GM15510 (cell line): ENCODE measurements around the gene GOLGA2.

Experiments
- POLR2A ChIP-seq: IDR thresholded peaks from 3 replicates; pipeline ENCODE4 v1.6.1; 2011; ENCODE audit warnings: borderline replicate concordance; ENCODE audit not compliant: insufficient read length; ENCODE audit errors: extremely low read depth

Gene GOLGA2, protein sequence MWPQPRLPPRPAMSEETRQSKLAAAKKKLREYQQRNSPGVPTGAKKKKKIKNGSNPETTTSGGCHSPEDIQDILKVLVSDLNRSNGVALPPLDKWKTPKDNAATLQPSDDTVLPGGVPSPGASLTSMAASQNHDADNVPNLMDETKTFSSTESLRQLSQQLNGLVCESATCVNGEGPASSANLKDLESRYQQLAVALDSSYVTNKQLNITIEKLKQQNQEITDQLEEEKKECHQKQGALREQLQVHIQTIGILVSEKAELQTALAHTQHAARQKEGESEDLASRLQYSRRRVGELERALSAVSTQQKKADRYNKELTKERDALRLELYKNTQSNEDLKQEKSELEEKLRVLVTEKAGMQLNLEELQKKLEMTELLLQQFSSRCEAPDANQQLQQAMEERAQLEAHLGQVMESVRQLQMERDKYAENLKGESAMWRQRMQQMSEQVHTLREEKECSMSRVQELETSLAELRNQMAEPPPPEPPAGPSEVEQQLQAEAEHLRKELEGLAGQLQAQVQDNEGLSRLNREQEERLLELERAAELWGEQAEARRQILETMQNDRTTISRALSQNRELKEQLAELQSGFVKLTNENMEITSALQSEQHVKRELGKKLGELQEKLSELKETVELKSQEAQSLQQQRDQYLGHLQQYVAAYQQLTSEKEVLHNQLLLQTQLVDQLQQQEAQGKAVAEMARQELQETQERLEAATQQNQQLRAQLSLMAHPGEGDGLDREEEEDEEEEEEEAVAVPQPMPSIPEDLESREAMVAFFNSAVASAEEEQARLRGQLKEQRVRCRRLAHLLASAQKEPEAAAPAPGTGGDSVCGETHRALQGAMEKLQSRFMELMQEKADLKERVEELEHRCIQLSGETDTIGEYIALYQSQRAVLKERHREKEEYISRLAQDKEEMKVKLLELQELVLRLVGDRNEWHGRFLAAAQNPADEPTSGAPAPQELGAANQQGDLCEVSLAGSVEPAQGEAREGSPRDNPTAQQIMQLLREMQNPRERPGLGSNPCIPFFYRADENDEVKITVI

DNA sequence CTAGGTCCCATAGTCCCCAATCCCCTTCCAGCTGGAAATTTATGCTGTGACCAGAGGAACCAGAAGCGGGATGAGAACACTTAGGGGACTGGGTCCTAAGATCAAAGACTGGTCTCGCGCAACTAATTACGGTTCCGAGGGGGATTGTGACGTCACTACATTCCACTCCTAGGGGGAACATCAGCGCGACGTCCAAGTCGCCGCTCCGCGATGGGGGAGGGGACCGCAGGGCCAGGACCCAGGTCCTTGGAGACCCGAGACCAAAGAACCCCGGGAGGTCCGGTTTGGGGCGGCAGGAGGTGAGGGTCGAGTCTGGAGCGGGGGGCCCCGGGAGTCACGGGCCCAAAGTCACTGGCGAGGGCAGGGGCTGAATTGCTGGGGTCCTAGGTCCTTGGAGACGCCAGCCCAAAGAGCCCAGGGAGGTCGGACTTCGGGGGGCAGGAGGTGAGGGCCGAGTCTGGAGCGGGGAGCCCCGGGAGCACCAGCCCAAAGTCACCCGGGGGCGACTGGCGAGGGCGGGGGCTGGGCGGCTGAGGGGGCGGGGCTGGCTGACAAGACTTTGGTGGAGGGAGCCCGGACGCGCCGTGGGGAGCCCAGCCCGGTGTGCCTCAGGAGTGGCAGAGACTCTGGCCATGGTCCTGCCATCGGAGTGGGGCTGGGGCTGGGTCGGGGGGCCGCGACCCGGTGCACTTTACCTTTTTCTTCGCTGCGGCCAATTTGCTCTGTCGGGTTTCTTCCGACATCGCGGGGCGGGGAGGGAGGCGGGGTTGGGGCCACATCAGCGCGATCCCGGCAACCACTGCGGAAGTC is at the start of gene GOLGA2:
Gene GOLGA2 (minus strand): TSS at position 810 of the 810 bp plus-strand sequence. CDS start 31 bp downstream, at position 779.
- TF ChIP-seq POLR2A = peak; percentile 49

DNA sequence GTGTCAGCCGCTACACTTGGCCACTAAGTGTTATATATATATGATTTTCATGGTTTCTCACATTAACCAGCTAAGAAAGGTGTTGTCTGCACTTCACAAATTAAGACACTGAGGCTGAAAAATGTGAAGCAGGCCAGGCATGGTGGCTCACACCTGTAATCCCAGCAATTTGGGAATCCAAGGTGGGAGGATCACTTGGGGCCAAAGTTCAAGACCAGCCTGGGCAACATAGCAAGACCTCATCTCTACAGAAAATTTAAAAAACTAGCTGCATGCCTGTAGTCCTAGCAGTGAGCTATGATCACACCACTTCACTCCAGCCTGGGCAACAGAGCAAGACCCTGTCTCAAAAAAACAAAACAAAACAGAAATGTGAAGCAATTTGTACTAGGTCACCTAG is 48.6 kb upstream of the GOLGA2 start:
- no peak for TF ChIP-seq POLR2A

DNA sequence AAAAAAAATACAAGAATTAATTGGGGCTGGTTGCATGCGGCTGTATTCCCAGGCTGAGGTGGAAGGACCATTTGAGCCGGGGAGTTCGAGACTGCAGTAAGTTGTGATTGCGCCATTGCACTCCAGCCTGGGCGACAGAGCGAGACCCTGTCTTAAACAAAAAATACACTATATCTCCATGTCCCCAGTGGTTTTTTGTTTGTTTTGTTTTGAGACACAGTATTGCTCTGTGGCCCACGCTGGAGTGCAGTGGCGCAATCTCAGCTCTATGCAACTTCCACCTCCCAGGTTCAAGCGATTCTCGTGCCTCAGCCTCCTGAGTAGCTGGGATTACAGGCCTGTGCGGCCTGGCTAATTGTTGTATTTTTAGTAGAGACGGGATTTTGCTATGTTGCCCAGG is 48.0 kb upstream of the GOLGA2 start:
- TF ChIP-seq POLR2A = no peak

DNA sequence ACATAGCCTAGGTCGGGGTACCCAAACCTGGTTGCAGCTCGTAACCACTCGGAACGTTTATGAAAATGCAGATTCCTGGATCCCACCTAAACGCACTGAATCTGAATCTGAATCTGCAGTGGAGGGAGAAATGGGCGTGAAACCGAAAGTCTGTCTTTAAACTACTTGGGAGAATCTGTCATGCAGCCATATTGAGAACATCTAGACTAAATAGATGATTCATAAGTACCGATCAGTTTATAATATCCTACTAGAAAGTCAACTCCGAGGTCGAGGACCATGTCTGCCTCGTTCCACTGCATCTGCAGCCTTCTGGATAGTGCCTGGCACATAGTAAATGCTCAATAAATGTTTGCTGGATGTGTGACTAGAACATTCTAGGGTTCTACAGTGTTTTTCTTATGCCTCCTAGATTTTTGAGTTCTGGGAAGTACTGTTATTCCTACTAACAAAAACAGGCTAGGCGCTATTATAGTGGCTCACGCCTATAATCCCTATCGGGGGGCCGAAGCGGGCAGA is 47.5 kb upstream of the GOLGA2 start:
- no peak for TF ChIP-seq POLR2A

DNA sequence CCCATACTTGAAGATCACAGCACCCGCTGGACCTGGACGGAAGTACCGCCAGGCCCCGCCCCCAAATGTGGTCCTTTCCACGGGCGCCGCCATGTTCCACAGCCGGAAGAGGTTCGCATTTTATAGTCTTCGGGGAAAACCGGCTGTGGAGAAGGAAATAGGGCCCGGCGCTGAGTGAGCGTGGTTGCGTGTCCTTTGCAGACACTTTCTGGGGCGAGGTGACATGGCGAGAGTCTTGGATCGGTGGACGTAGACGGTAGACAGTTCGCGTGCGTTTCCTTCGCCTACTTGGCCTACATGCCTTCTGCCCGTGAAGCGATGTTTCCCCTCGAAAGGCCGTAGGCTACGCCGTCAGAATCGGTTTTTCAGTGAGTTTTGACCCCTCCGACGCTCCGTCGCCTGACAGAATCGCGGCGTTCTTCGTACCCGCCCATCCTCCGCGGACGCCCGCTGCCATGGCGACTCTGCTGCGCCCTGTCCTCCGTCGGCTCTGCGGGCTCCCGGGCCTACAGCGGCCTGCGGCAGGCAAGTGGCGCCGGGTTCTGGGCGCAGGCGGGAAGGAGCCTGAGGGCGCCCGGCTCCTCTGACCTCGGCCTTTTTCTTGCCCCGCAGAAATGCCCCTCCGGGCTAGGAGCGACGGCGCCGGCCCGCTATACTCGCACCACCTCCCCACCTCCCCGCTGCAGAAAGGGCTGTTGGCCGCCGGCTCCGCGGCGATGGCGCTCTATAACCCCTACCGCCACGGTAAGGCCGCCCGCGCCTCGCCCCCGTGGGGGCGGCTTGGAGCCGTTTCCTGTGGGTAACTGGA is 46.8 kb upstream of the GOLGA2 start, which contains the start of the genes COQ4 and TRUB2:
Gene COQ4 (plus strand): TSS at position 436 of the 808 bp plus-strand sequence. CDS start 20 bp downstream, at position 456.
Gene TRUB2 (minus strand): TSS at position 44 of the 808 bp plus-strand sequence. CDS start 39 bp downstream, at position 5.
- TF ChIP-seq POLR2A = peak; percentile 79

DNA sequence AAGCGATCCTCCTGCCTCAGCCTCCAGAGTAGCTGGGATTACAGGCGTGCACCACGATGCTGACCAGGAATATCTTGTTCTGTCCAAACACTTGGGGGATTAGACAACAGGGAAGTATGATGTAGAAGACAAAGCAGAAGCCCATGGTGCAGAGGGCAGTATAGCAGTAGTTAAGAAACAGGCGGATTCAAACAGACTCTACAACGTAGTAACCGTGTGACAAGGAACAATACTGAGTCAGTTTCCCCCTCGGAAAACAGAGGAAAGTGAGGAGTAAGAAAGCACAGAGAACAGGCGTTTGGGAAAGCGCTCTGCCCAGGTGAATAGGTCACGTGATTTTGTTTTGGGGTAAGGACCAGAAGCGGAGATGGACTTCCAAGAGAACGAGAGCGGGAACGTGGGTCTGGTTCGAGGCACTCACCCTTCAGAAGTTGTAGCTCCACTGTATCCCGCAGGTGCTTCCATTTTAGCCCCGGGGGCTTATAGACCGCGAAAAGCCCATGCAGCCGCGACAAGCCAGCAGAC is 46.1 kb upstream of the GOLGA2 start:
- TF ChIP-seq POLR2A = no peak

DNA sequence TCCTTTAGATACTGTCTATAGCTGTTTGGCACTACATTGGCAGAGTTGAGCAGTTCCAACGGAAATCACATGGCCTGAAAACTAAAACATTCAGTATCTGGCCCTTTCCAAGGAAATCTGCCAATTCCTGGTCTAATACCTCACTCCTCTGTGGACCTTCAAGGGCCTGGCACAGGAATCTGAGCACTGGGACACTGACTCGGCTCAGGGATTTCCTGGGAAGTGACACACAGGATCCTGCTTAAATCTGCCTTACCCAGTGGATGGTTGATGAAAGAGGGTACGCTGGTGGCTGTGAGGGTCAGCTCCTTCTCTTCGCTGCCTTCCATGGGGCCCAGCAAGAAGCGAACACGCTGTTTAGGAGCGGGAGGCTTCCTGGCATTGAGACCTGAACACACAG is 45.5 kb upstream of the GOLGA2 start:
- no peak for TF ChIP-seq POLR2A

DNA sequence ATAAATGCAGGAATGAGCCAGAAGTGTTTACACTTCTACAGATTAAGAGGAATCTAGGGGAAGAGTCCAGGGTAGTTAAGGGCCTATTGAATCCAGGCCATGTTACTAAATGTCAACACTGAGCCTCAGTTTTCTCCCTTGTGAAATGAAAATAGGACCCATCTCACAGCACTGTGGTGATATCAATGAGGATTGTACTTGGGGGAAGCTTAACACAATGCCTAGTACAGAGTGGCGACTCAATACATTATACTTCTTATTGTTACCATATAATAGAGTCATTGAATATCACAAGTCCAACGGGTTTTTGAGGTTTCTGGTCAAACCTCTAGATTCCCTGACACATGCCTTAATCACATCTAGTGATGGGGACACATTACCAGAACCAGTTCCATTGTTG is 41.8 kb upstream of the GOLGA2 start:
- no peak for TF ChIP-seq POLR2A

DNA sequence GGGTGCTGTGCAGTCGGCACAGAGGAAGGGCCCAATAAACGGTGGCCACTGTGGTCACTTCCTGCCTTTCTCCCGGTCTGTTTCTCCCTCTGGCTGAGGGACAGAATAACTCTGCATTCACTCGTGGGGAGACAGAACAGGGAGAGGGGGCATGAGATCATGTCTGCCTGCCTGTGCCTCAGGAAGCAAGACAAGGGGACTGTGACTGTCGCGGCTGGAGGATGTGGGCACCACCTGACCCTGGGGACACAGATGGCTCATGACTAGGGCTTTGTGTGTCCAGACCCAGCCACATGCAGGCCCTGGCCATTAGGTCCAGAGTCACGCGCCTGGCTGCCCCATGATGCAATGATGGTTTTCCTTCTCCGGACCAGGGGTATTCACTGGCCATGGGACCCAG is 40.6 kb upstream of the GOLGA2 start:
- no peak for TF ChIP-seq POLR2A

DNA sequence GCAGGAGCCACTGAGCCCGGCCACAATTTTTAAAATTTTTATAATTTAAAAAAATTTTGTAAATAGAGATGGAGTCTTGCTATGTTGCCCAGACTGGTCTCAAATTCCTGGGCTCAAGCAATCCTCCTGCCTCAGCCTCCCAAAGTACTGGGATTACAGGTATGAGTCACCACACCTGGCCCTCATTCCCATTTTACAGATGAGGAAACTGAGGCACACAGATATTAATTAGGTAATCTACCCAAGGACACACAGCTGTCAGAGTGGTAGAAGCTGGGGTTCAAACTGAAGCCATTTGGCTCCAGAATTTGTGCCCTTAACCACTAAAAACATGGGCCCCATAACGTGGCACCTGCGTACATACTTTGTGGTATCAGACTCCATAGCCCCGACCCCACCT is 38.9 kb upstream of the GOLGA2 start:
- TF ChIP-seq POLR2A = no peak

DNA sequence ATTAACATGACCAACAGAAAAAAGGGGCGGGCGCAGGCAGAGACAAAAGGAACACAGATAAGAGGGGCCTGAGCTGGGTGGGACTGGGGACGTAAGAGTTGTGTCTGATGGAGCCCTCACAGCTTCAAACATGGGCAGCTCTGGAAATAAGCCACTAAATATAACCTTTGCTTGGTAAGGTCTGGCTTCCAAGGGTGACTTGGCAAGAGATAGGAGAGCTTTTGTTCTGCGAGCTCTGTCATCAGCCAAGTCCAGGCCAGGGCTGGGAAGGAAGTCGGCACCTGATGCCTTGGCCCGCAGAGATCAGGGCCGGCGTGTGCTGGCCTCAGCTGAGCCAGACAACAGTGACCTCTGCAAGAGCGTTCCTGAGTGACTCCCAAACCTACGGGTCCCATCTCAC is 34.7 kb upstream of the GOLGA2 start:
- TF ChIP-seq POLR2A = no peak

DNA sequence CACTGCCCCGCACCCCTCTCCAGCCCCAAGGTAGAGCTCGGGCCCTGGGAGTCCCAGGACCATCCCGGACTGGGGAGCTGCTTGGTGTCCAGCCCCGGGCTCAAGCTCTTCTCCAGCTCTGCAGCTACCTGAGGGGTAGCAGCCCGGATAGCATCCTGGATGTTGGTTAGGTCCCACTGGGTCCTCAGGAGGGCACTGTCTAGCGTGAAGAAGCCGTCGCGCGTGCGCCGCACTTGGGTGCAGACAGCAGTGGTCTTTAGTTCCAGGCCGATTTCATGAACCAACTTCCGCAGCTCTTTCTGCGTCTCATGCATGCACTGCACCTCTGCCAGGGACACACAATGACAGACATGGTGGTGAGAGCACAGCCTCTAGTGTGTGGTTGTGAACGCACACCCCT is 33.7 kb upstream of the GOLGA2 start:
- no peak for TF ChIP-seq POLR2A

DNA sequence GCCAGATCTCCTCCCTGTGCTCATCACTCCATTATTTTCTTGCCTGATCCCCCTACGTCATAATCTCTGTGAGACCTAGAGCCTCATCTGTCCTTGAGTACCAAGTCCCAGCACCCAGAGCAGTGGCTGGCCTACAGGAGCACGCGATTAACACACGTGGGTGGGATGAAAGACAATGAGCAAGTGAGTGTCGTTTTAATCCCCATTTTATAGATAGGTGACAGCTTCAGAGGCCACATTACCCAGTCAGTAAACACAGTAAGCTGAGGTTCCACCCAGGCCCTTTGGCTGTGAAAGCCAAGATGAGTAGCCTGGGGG is 29.1 kb upstream of the GOLGA2 start:
- no peak for TF ChIP-seq POLR2A
